Hematopoietic multipotent progenitor cell treated with erythropoietin and hydrocortisone succinate and interleukin-3 and kit ligand, for 8 days (in vitro differentiated cells): Measurements from ENCODE around the gene NFYC.
A peak's percentile ranks its signal among the peaks of the same experiment; 100 is the strongest.

Experiments
- DNase-seq: peaks from one replicate; pipeline ENCODE4 v3.0.0-alpha.2; 2015

NFYC gene

DNA sequence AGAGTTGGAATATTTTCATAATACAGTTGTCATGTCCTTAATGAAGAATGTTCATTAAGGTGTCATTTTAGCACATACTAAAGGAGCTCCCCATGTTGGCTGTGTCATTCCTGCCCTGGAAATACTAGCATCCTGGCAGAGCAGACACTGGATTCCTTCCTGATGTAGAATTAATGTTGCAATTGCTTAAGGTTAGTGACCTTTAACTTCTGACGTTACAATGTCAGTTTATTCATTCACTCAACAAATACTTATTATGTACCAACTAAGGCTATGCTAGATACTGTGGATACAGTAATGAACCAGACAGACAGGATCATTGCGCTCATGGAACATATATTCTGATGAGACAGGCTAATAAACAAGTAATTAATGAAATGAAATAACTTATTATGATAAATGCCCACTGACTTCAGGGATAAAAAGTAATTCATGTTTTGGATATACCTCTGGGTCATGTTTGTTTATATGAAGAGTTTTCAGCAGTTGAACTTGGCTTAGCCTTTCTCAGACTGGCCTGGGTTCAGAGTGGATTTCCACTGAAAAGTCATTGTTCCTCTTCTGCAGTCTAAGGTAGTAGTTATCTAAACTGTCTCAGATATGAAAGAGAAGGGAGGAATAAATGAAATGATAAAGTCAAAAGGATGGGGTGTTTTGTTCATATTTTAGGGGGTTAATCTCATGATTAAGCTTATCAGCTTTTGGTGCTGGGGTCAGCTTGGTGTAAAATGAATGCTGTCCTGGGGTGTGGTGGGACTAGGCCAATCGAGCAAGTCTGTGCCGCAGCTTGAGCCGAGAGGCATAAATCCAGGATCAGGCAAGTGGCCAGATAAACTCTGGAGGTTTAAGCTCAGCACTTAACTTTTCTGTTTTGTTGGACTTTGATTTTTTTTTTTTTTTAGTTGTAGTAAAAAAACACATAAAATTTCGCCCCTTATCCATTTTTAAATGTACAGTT lies 48.8 kb downstream of the NFYC start:
- peak; percentile 25 for DNase-seq

DNA sequence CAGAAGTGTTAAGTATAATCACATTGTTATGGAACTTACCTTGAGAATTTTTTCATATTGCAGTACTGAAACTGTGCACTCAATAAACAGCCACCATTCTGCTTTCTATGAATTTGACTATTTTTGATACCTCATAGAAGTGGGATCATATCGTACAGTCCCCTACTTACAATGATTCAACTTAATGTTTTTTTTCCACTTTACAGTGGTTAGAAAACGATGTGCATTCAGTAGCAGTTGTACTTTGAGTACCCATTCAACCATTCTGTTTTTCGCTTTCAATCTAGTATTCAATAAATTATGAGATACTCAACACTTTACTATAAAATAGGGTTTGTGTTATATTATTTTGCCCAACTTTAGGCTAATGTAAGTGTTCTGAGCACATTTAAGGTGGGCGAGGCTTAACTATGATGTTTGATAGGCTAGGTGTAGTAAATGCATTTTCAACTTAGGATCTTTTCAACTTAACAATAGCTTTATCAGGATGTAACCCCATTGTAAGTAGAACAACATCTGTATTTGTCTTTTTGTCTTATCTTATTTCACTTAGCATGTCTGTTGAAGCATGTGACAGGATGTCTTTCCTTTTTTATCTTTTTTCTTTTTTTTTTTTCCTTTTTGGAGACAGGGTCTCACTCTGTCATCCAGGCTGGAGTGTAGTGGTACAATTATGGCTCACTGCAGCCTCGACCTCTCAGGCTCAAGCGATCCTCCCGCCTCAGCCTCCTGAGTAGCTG lies 49.7 kb downstream of the NFYC start:
- no peak for DNase-seq

DNA sequence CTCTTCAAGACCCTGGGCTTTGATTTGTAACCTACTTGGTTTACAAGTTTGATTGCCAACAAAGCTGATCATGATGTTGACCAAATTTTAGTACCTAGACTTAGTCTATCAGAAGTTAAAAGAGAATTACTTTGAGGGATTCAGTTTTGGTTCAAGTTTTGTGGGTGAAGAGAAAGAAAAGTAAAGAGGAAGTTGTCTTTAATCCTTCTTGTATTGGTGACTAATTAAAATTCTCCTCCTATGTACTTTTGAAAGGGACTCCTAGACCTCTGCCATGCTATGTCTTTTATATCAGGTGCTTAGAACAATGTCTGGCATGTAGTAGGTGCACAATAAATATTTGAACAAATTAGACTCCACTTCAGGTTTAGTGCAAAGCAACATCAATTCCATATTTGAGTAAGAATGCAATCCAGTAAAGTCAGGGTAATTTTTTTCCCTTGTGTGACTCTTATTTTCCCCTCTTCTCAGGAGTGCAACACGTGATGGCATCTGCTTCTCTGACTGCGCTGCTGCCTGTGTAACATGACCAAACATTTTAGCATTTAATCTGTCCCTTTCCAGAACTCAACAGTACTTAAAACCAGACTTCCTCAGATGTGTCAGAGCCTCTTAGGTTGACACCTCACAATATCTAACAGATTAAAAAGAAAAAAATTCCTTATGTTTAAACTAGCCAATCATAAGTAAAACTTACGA lies 51.0 kb downstream of the NFYC start:
- DNase-seq, result no peak

DNA sequence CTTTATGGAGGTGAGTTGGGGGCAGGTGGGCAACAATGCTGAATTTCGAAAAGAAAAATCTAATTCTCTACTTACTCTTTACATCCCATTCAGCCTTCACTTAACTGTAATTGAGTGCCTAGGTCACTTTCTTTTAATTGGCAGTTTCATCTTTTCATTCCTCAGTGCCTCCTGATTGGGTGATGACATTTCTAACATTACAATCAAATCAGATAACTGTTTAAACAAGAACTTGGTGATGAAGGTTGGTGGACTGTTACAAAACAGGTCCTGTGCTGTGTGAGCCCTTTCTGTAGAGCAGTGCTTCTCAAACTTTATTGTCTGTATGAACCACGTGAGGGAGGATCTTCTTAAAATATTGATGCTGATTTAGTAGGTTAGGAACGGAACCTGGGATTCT lies 51.9 kb downstream of the NFYC start:
- DNase-seq, result no peak

DNA sequence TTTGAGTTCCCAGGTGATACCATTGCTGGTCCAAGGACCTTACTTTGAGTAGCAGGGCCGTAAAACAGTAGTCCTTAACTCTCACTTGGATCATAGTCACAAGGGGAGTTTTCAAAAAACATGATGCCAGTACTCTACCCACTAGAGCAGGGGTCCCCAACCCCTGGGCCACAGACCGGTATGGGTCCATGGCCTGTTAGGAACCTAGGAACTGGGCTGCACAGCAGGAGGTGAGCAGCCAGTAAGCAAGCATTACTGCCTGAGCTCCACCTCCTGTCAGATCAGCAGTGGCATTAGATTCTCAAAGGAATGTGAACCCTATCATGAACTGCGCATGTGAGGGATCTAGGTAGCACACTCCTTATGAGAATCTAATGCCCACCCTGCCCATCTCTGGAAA lies 52.4 kb downstream of the NFYC start:
- no peak for DNase-seq

DNA sequence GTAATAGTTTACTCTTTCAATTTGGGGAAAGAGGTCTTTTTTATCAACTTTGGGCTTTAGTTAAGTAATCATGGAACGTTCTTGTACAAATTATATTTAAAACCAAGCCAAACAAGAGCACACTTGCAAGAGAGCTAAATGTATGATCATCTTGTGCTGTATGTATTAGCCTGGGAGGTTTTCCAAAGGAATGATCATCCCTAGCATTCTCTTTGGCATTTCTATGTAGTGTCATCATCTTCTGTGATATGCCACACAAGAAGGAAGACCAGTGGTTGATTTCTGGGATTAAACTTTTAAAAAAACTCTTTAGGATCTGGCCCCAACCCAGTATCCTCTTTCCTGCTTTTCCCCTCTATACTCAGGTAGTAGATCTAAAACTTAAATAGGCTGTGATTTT lies 53.7 kb downstream of the NFYC start:
- no peak for DNase-seq

DNA sequence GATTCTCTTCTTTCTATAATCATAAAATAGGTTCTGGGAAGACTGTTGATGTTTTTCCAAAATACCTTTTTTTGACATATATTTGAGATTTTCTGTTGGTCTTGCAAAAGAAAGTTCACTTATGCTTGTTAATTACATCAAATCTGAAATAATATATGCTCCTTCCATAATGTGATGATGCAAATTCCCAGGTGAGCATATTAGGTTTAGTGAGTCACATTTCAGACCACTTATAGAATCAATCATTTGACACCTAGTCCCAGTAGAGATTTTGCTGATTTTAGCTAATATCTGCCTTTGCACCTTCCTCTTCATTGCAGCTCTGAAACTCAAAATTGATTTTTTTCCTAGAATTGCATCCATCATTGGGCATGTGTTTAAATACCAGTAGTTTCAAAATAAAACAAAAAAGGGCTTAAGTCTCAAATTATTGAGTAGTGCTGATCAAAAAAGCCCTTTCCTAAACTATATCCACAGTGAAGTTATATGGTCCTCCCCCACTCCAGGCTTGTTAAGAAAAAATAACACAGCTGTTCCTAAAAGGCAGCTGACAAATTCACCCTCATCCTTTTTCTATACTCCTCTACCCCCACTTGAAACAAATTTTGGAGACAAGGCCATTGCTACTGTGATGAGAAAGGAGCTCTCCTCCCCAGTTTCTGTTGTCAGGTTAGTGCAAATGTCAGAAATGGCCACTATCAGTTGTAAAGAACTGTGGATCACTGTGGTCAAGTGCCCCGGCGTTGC lies 55.0 kb downstream of the NFYC start:
- DNase-seq, result no peak

DNA sequence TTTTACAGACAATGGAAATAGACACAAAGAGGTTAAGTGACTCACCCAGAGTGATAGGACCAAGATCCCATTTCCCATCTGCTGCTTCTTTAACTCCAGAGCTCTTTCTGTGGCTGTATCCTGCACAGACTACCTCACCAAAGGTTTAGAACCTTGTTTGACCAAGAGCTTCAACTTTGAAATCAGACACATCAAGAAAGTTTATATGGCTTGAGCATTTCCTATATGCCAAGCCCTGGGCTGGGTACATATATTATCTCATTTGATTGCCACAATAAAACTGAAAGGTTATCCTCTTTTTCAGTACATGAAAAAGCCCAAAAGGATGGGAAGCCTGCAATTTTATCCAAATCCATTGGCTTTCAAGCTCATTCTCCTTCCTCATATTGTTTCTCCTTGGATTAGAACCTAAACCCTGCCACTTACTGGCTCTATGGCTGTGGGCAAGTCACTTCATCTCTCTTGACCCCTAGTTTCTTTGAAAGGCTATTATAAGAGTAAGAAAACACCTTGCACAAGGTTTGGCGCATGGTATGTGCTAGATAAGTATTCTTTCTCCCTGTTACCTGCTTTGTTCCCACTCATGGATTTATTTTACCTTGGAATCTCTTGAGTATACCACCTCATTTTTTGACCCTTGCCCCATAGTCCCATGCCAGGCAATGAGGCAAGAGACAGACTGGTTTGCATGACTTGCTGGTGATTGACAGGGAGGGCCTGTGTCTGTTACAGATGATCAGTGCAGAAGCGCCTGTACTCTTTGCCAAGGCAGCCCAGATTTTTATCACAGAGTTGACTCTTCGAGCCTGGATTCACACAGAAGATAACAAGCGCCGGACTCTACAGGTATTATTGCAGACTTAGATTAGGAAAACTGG lies 57.6 kb downstream of the NFYC start:
- DNase-seq, result no peak

DNA sequence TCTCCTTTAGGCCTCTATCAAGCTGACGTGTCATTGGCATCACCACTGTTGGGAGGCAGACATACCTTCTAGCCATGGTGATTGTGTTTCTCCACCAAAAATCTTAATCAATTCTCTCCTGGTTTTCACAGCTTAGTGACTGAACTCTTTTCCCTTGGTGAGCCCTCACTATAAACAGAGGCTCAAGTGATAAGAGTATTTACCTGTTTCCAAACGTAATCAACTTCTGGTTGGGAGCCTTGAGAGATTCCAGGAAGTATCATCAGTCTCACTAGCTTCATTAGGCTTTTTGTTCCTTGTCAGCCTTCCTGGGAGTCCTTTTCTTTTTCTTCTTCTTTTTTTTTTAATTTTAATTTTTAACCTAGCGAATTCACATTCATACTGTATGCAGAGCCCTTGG lies 58.3 kb downstream of the NFYC start:
- DNase-seq, result no peak

DNA sequence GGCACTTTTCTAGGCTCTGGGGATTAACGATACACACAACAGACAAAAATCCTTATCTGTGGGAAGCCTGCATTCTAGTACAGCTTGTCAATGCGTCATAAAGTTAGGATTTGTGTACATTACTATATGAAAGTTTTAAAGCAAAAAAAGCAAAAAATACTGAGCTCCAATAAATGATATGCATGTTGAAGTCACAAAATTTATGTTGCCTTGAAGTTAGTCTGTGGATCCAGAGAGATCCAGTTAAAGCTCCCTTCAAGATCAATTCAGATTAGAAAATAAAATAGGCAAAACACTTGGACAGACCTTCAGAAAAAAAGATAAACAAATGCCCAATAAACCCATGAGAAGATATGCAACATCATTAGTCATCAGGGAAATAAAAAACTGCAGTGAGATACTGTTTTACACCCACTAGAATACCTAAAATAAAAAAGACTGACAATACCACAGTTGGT lies 59.0 kb downstream of the NFYC start:
- DNase-seq, result no peak

DNA sequence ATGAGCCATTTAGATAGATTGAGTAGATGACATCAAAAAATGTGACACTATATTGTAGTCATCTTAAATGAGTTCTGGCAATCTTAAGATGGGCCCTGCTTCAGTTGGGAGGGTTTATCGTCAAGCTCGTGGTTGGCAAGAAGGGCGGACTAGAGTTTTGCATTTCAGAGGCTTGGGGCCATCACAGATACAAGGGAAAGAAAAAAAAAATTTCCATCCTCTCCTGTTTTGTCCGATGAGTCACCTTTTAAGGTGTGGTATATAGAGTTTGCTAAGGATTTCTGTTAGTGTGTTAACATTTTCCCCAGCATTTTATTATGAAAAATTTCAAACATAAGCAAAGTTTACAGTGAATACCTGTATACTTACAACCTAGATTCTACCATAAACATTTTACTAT lies 60.3 kb downstream of the NFYC start:
- DNase-seq, result no peak

DNA sequence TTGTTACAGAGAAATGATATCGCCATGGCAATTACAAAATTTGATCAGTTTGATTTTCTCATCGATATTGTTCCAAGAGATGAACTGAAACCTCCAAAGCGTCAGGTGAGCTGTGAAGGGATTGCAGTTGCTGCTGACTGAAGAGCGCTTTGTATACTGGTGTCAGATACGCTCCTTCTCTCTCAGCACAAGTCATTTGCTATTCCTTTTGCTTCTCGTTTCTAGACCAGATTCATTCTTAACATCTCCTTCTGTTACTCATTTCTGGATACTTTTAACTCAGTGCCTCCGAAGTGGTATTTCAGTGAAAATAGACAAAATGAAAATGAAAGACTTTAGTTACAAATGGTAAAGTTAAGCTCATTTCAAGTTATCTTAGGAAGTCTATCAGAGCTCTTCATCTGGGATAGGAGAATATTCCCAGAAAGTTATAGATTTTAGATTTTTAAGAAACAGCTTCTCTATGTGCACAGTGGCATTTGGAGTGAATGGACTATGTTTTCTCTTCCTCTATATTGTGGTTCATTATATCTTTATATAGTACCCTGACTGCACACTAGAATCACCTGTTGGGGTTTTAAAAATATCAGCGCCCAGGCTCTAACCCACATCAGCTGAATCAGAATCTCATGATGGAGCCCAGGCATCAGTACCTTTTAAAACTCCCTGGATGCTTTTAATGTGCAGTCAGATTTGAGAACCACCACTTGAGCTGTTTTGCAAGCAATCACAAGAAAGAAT lies 61.8 kb downstream of the NFYC start:
- DNase-seq, result no peak

DNA sequence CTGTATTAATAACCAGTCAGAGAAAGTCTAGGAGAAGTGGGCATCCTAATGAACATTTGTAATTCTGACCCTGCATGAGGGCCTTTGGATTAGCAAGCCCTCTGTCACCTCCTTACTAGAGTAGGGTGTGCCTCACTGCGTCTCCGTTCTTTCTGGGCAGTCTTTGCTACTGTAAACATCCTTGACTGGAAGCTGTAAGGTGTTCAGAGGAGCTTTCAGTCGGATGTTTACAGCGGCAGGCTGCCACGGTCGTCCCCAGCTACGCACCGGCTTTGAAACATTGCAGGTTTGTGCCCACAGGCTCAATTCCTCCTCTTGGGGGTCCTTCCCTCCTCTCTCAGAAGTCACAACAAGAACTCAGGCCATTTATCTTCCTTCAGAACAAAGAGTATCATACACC lies 62.7 kb downstream of the NFYC start:
- no peak for DNase-seq

DNA sequence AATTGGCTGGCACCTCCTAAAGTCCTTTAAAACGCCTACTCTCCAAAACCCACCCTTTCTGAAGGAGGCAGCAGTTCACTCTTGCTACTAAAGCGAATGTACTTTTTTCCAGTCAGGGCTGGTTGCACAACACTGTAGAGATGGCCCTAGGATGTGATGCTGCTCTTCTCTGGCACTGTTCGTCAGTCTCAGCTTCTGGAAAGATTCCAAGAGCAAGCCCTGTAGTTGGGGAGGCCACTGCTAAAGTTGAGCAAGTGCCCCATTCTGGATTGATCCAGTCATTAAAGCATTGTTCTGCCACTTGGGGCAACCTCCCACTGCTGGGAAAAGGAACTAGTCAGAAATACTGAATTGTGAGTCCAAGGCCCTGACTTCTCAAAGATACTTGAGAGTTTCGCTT lies 63.6 kb downstream of the NFYC start:
- DNase-seq, result no peak

DNA sequence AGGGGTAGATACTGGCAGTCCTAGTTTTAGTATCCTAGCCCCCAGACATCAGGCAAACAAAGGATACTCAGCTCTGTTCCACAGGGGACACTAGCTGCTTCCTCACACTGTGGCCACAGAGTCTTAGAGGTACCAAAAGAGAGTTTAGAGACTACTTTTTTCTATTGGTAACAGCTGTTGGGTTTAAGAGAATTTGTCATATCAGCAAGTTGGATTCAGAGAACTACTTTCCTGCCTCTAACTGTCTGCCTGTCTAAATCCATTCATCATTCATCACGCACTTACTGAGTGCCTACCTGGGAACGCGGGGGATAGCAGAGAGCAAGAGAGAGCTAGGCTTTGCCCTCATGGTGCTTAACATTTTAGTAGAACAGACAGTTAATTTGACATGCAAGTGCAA lies 65.0 kb downstream of the NFYC start:
- no peak for DNase-seq

DNA sequence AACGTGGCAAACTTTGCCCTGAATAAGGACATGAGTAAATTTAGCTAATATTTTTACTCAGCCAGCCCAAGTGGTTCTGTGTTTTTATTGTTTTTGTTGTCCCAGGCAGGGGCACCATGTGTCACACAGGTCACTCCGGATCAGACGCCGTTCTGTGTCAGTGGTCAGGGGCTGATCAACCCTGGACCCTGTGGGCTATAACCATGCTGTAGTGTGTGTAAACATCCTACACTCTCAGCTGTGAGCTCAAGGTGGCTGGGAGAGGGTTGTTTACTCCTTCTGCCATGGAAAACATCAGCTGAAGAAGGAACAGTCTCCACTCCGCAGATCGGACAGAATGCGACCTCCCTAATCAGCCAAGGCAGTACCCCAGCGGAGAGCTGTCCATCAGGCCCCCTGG lies 65.6 kb downstream of the NFYC start:
- no peak for DNase-seq

DNA sequence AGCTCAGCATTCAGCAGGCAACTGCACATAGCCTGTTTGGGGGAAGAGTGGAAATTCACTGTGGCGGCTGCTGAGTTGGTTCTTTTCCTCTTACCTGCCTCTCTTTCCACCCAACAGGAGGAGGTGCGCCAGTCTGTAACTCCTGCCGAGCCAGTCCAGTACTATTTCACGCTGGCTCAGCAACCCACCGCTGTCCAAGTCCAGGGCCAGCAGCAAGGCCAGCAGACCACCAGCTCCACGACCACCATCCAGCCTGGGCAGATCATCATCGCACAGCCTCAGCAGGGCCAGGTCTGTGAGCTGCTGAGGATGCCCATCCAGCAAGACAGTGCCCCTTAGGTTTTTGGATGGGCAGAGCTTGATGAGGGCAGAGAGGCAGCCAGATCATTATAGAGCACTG lies 66.5 kb downstream of the NFYC start:
- DNase-seq, result no peak

DNA sequence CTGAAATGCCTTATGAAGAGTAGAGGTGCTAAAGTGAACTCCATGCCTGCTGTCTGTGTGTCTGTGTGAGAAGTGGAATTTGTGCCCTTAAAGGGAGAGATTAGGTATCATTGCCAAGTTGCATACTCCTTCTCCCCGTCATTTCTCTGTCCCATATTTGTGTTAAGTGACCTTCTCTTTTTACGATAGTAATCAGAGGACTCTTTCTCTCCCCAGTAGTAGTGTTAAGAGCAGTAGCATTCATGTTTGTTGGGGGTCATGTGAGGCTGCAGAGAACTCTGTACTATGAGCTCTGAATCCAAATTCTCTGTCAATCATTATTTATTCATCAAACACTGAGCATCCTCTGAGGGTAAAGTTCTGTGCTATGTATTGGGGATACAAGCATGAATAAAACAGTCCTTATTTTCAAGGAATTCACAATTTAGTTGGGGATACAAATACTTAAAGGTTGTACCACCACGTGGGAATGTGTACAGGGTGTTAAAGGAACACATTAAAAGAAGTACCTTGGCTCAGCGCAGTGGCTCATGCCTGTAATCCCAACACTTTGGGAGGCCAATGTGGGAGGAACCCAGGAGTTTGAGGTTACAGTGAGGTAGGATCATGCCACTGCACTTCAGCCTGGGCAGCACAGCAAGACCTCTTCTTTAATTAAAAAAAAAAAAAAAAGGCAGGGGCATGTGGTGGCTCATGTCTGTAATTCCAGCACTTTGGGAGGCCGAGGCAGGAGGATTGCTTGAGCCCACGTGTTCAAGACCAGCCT lies 67.3 kb downstream of the NFYC start:
- DNase-seq, result no peak

DNA sequence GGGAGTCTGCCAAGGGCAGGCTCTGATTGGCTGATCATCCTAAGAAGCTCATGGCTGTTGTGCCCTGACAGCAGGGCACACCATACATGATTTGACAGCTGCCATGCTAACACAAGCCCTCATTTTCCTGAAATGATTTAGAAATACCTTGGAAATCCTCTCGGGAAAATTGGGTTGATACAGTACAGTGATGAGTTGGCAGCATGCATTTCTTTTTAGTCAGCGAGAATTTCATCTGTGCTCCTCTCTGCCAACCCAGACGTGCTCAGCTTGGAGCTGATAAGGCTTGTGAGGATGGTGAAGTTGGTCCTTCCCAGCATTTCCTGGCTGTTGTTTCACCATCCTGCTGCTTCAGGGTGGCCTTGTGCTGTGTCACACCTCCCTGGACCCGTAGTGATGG lies 69.5 kb downstream of the NFYC start:
- no peak for DNase-seq
